H1 (cell line): Measurements from ENCODE around the gene HBM. TPM values are rescaled to one million over a fixed set of nuclear protein-coding genes. Genes with fewer than 3 reads are reported as not detected.

Experiments
- CTCF ChIA-PET: fragments of 300-600 bp; sonication (Branson Sonifier 250); formaldehyde crosslinking; loops from one replicate; lab custom pipeline; 2021; ENCODE audit not compliant: partially characterized antibody; lab: Charles Lee
- POLR2A ChIA-PET: fragments of 300-600 bp; sonication (Branson Sonifier 250); formaldehyde crosslinking; loops from one replicate; lab custom pipeline; 2021; ENCODE audit warnings: inconsistent platforms; ENCODE audit not compliant: partially characterized antibody; lab: Charles Lee
- DNase-seq, 2 experiments: peaks; one replicate each; pipeline versions ENCODE4 v3.0.0 to v3.0.0-alpha.2; 2010 to 2022; ENCODE audit warnings: low spot score in 2 of 2, low read depth in 1 of 2, mixed read lengths in 1 of 2
- FAIRE-seq: peaks from 2 replicates; lab custom pipeline; 2011; peaks lifted over from hg19 to GRCh38; lab: Jason Lieb, UNC
- H2AFZ ChIP-seq: 2 replicates; pipeline ENCODE4 v1.8.1; 2012; ENCODE audit warnings: low read length, inconsistent platforms
- H2AK5ac ChIP-seq: 2 replicates; pipeline ENCODE4 v1.6.1; 2013; ENCODE audit warnings: low read depth, low read length
- H2BK120ac ChIP-seq: replicated peaks from 2 replicates; pipeline ENCODE3; 2013; ENCODE audit warnings: low read depth, low read length, inconsistent platforms
- H2BK12ac ChIP-seq: 2 replicates; pipeline ENCODE4 v1.6.1; 2013; ENCODE audit warnings: low read depth, low read length
- H2BK15ac ChIP-seq: 2 replicates; pipeline ENCODE4 v1.6.1; 2013; ENCODE audit warnings: low read length
- H2BK20ac ChIP-seq: 2 replicates; pipeline ENCODE4 v1.6.1; 2013; ENCODE audit warnings: low read length
- H2BK5ac ChIP-seq: 2 replicates; pipeline ENCODE4 v1.6.1; 2013; ENCODE audit warnings: low read depth, low read length
- H3K14ac ChIP-seq: 2 replicates; pipeline ENCODE4 v1.6.1; 2013; ENCODE audit warnings: inconsistent platforms; ENCODE audit not compliant: insufficient read length
- H3K18ac ChIP-seq: 2 replicates; pipeline ENCODE4 v1.6.1; 2013; ENCODE audit warnings: low read length; ENCODE audit errors: extremely low read depth
- H3K23ac ChIP-seq: 2 replicates; pipeline ENCODE4 v1.6.1; 2013; ENCODE audit warnings: inconsistent platforms; ENCODE audit not compliant: insufficient read length
- H3K23me2 ChIP-seq: 2 replicates; pipeline ENCODE4 v1.6.1; 2013; ENCODE audit warnings: low read depth, low read length
- H3K27ac ChIP-seq: 2 replicates; pipeline ENCODE4 v1.6.1; 2011; ENCODE audit warnings: low read depth, low read length, inconsistent platforms
- H3K27me3 ChIP-seq, 4 experiments: replicated peaks in 1 of 4; 1 replicate in 1 of 4; 2 replicates in 3 of 4; pipeline versions ENCODE4 v1.6.1 to v1.8.1; 2011 to 2013; ENCODE audit warnings: low read length in 3 of 4, mild to moderate bottlenecking in 3 of 4, inconsistent platforms in 2 of 4, mixed read lengths in 2 of 4, moderate library complexity in 1 of 4; ENCODE audit not compliant: control insufficient read depth in 3 of 4, insufficient read depth in 3 of 4; ENCODE audit errors: extremely low read depth in 1 of 4
- H3K36me3 ChIP-seq, 4 experiments: 2 replicates each; pipeline versions ENCODE4 v1.6.1 to v1.8.1; 2011 to 2013; ENCODE audit warnings: mild to moderate bottlenecking in 4 of 4, low read length in 3 of 4, moderate library complexity in 2 of 4, control low read depth in 1 of 4, inconsistent platforms in 1 of 4; ENCODE audit not compliant: insufficient read depth in 4 of 4, control insufficient read depth in 2 of 4
- H3K4ac ChIP-seq: replicated peaks from 2 replicates; pipeline ENCODE3; 2013; ENCODE audit warnings: low read length, low read depth, mixed read lengths, inconsistent platforms; ENCODE audit not compliant: insufficient read length
- H3K4me1 ChIP-seq, 4 experiments: replicated peaks in 1 of 4; 1 replicate in 1 of 4; 2 replicates in 3 of 4; pipeline versions ENCODE4 v1.6.1 to v1.8.1; 2011 to 2013; ENCODE audit warnings: low read length in 3 of 4, inconsistent platforms in 2 of 4, mixed read lengths in 1 of 4; ENCODE audit not compliant: insufficient read depth in 4 of 4, control insufficient read depth in 3 of 4
- H3K4me2 ChIP-seq, 2 experiments: 2 replicates each; pipeline versions ENCODE4 v1.6.1 to v1.8.1; 2011 to 2013; ENCODE audit warnings: low read depth in 2 of 2, low read length in 2 of 2, control low read depth in 1 of 2, inconsistent platforms in 1 of 2, mild to moderate bottlenecking in 1 of 2; ENCODE audit not compliant: insufficient read depth in 1 of 2
- H3K4me3 ChIP-seq, 4 experiments: fragments of 200-600, 300-600 bp in 1 of 4; sonication (generic), shearing (Covaris generic), sonication (Bioruptor Twin) in 1 of 4; 2 replicates each; pipeline versions ENCODE4 v1.5.1 to v1.8.1; 2011 to 2016; ENCODE audit warnings: low read length in 4 of 4, low read depth in 3 of 4, control low read depth in 2 of 4, inconsistent platforms in 2 of 4, mild to moderate bottlenecking in 2 of 4, mixed read lengths in 1 of 4, moderate library complexity in 1 of 4; ENCODE audit not compliant: insufficient read depth in 2 of 4; ENCODE audit errors: extremely low read depth in 1 of 4
- H3K56ac ChIP-seq: replicated peaks from 2 replicates; pipeline ENCODE3; 2013; ENCODE audit warnings: low read depth, mild to moderate bottlenecking, mixed read lengths, low read length, inconsistent platforms; ENCODE audit not compliant: insufficient read length
- H3K79me1 ChIP-seq: 2 replicates; pipeline ENCODE4 v1.6.1; 2013; ENCODE audit warnings: low read depth, low read length, control low read depth
- H3K79me2 ChIP-seq, 2 experiments: 2 replicates each; pipeline versions ENCODE4 v1.6.1 to v1.8.1; 2012 to 2013; ENCODE audit warnings: low read length in 2 of 2, mild to moderate bottlenecking in 2 of 2, inconsistent platforms in 1 of 2; ENCODE audit not compliant: insufficient read depth in 2 of 2, control insufficient read depth in 1 of 2
- H3K9ac ChIP-seq, 4 experiments: replicated peaks in 1 of 4; 1 replicate in 1 of 4; 2 replicates in 3 of 4; pipeline versions ENCODE4 v1.6.1 to v1.8.1; 2011 to 2013; ENCODE audit warnings: low read depth in 3 of 4, low read length in 3 of 4, control low read depth in 2 of 4, mild to moderate bottlenecking in 2 of 4, moderate library complexity in 2 of 4, inconsistent platforms in 1 of 4; ENCODE audit errors: extremely low read depth in 1 of 4
- H3K9me3 ChIP-seq, 2 experiments: 2 replicates each; pipeline versions ENCODE4 v1.6.1 to v1.8.1; 2012 to 2013; ENCODE audit warnings: mild to moderate bottlenecking in 2 of 2, moderate library complexity in 2 of 2, control low read depth in 1 of 2, inconsistent platforms in 1 of 2, low read depth in 1 of 2, low read length in 1 of 2, mixed read lengths in 1 of 2; ENCODE audit not compliant: insufficient read depth in 2 of 2
- H4K20me1 ChIP-seq, 2 experiments: replicated peaks in 1 of 2; 2 replicates each; pipeline versions ENCODE3 to v1.8.1; 2011 to 2013; ENCODE audit warnings: inconsistent platforms in 2 of 2, low read length in 2 of 2, mild to moderate bottlenecking in 1 of 2; ENCODE audit not compliant: insufficient read depth in 2 of 2, control insufficient read depth in 1 of 2
- H4K5ac ChIP-seq: 2 replicates; pipeline ENCODE4 v1.6.1; 2013; ENCODE audit warnings: low read length, low read depth, mixed read lengths, inconsistent platforms; ENCODE audit not compliant: insufficient read length
- H4K8ac ChIP-seq: 2 replicates; pipeline ENCODE4 v1.8.0; 2013; ENCODE audit warnings: mild to moderate bottlenecking, moderate library complexity, low read length, inconsistent platforms; ENCODE audit not compliant: insufficient read depth; ENCODE audit errors: extremely low read depth
- H4K91ac ChIP-seq: replicated peaks from 2 replicates; pipeline ENCODE3; 2013; ENCODE audit warnings: low read length, mixed read lengths, inconsistent platforms; ENCODE audit not compliant: insufficient read length
- CEBPB ChIP-seq: IDR thresholded peaks from 2 replicates; pipeline ENCODE4 v1.6.1; 2012; ENCODE audit warnings: low read depth, low read length
- EP300 ChIP-seq, 2 experiments: IDR thresholded peaks; 1 replicate in 1 of 2; 2 replicates in 1 of 2; pipeline ENCODE4 v1.6.1; 2011 to 2012; ENCODE audit warnings: low read depth in 2 of 2, low read length in 2 of 2, mild to moderate bottlenecking in 2 of 2, borderline replicate concordance in 1 of 2, inconsistent platforms in 1 of 2, moderate library complexity in 1 of 2
- JUND ChIP-seq: IDR thresholded peaks from 2 replicates; pipeline ENCODE4 v1.6.1; 2011; ENCODE audit warnings: mild to moderate bottlenecking, improper control_type of control experiment, low read length
- SAP30 ChIP-seq: fragments of 300-600 bp; sonication (generic); IDR thresholded peaks from 2 replicates; pipeline ENCODE4 v1.7.1; 2012; ENCODE audit warnings: low read length, moderate library complexity, mild to moderate bottlenecking, inconsistent platforms; ENCODE audit not compliant: insufficient read depth, insufficient replicate concordance
- TCF12 ChIP-seq: IDR thresholded peaks from 2 replicates; pipeline ENCODE4 v1.6.1; 2011; ENCODE audit warnings: low read depth, mild to moderate bottlenecking, low read length
- WGBS, 2 experiments: shearing (Covaris generic) in 1 of 2; methylation state at CpG; one replicate each; pipeline versions ENCODE4 v1.1.6 to v1.1.7; 2013 to 2015; ENCODE audit warnings: low lambda C conversion rate in 2 of 2, mixed read lengths in 2 of 2, inconsistent platforms in 1 of 2, low coverage in 1 of 2, missing lambda C conversion rate in 1 of 2; ENCODE audit not compliant: insufficient replicate concordance in 2 of 2, insufficient coverage in 1 of 2, insufficient read length in 1 of 2; ENCODE audit errors: extremely low coverage in 1 of 2, missing lambda C conversion rate in 1 of 2; 5-methylcytosine and 5-hydroxymethylcytosine counted together
- polyA plus RNA-seq, 7 experiments: library from polyadenylated mRNA; depleted of rRNA in 3 of 7; stranded (reverse) in 5 of 7; unstranded in 2 of 7; fragments of >200 nt in 5 of 7; fragments of 200-250 nt in 2 of 7; gene quantifications; 1 replicate in 5 of 7; 2 replicates in 1 of 7; 4 replicates in 1 of 7; pipeline versions ENCODE4 v1.2.1 to v1.2.3, GENCODE V29; 2011 to 2013; ENCODE audit warnings: missing spikeins in 2 of 7, mixed read lengths in 2 of 7
- total RNA-seq: library from RNA; stranded (reverse); fragmentation: NEBNext Ultra II Directional; extraction: Animal tissue kit (Norgen Biotek cat#: 25700); gene quantifications from 2 replicates; pipeline ENCODE4 v1.2.1, GENCODE V29; 2021

HBM gene
- total and polyA plus RNA-seq, 2 of the 8 experiments (the other 6 are each of a cell fraction or from before 2014, with no cell fraction given), result 0.88 TPM; not detected in 1

DNA sequence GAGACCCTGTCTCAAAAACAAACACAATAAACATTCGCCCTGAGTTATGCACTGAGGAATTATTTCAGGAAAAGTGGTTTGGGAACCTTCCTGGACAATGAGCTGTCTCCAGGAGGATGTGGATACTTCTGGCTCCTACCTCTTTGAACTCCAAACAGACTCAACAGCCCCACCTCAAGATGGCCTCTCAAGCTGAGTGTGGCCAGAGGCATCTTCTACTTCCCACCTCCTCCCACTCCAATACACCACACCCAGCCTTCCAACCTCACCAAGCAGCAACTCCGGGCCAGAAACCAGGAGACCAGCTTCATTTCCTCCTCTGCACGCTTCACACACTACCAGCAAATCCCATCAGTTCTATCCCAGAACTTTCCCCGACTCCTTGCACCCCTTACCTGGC lies 26.1 kb downstream of the HBM start:
- no peak overlapping the region; the same call in 1 of the 2 replicates for H2BK5ac ChIP-seq
- no peak overlapping the region for H3K56ac ChIP-seq
- no peaks in the 10 kb centered on the region for H3K23me2 ChIP-seq
- H3K79me2 ChIP-seq, result no peaks in the 10 kb centered on the region; a peak in 1 of 4 replicates
- peaks cover 37 to 92% (median 67%) of the 10 kb centered on the region in 4 experiments; a peak in 7 of 8 replicates for H3K36me3 ChIP-seq
- H4K20me1 ChIP-seq, result peaks cover 2 to 21% of the 10 kb centered on the region in 2 experiments
- H3K79me1 ChIP-seq, result no peaks in the 10 kb centered on the region; the same call in 1 of the 2 replicates
- H2BK20ac ChIP-seq, result no peak overlapping the region
- no peak overlapping the region for H3K4ac ChIP-seq
- no peak overlapping the region for H2BK120ac ChIP-seq
- H4K8ac ChIP-seq, result no peak overlapping the region
- no peak overlapping the region for H3K18ac ChIP-seq
- no peak overlapping the region for H3K4me2 ChIP-seq
- no peak for FAIRE-seq
- H3K23ac ChIP-seq, result no peak overlapping the region
- H2AFZ ChIP-seq, result no peak overlapping the region
- DNase-seq, result no peak
- no peak overlapping the region for H2BK15ac ChIP-seq
- no peak overlapping the region for H4K5ac ChIP-seq
- no peak overlapping the region for H2BK12ac ChIP-seq
- CTCF ChIA-PET, result interaction anchor here (0.6 to 1.6 kb wide), 7 partner anchors 10 to 130 kb away, joined by 3 to 6 read pairs (median 4); no protein-coding TSS in a partner anchor
- TF ChIP-seq CEBPB, result no peak
- TF ChIP-seq SAP30, result no peak
- no peak for TF ChIP-seq TCF12
- TF ChIP-seq EP300 (IDR thresholded peaks at IDR 0.05; ENCODE audit: borderline replicate concordance in 1 of 2, low read depth in 2 of 2, low read length in 2 of 2), result no peak
- no peak for TF ChIP-seq JUND
- 92% methylated on average over 4 of the region's 4 CpGs; no CpG with 5 or more reads in 1 of the 2 experiments for WGBS, 2 experiments
- H3K9me3 ChIP-seq, result peaks cover 0 to 3% of the 10 kb centered on the region in 2 experiments; a peak in 1 of 4 replicates
- POLR2A ChIA-PET, result interaction anchor here (0.9 to 34.3 kb wide), 5 partner anchors 10 to 34 kb away, joined by 3 to 348 read pairs (median 4); partner anchors contain the start of gene LUC7L
- no peak overlapping the region for H4K91ac ChIP-seq
- H3K4me1 ChIP-seq, result no peaks in the 10 kb centered on the region
- H2AK5ac ChIP-seq, result no peak overlapping the region
- no peak overlapping the region for H3K9ac ChIP-seq
- H3K4me3 ChIP-seq, result no peak overlapping the region
- H3K27me3 ChIP-seq, result no peaks in the 10 kb centered on the region
- no peak overlapping the region for H3K14ac ChIP-seq
- no peak overlapping the region for H3K27ac ChIP-seq
